Stomach (tissue), 9 donors: Measurements from ENCODE around the gene SORL1. TPM values are rescaled to one million over a fixed set of nuclear protein-coding genes. Genes with fewer than 3 reads are reported as not detected.
"Not testable (repeated sequence)": the region's sequence is repeated elsewhere in the genome, so short reads cannot be mapped to it uniquely, and the experiment has no call there.

Experiments used
- DNase-seq, 2 donors: peaks; one replicate each; pipeline versions ENCODE4 v3.0.0 to v3.0.0-alpha.2; 2013 to 2019
- H3K27ac ChIP-seq, 5 donors: fragments of 200-600 bp in 4 of 5; sonication (generic) in 4 of 5; one replicate each; pipeline ENCODE4 v1.5.1; 2013 to 2019; ENCODE audit warnings: mild to moderate bottlenecking in 1 of 5, moderate library complexity in 1 of 5
- H3K27me3 ChIP-seq, 3 donors: fragments of 200-600 bp; sonication (generic); one replicate each; pipeline ENCODE4 v1.5.1; 2017 to 2019; ENCODE audit warnings: mixed run types in 1 of 3
- H3K36me3 ChIP-seq, 4 donors: fragments of 200-600 bp; sonication (generic); 1 replicate in 3 of 4; 2 replicates in 1 of 4; pipeline ENCODE4 v1.5.1; 2016 to 2019
- H3K4me1 ChIP-seq, 4 donors: fragments of 200-600 bp; sonication (generic); one replicate each; pipeline ENCODE4 v1.5.1; 2016 to 2019
- H3K4me3 ChIP-seq, 4 donors: fragments of 200-600 bp; sonication (generic) in 3 of 4; one replicate each; pipeline ENCODE4 v1.5.1; 2016 to 2019; ENCODE audit warnings: mild to moderate bottlenecking in 1 of 4
- H3K9me3 ChIP-seq, 4 donors: fragments of 200-600 bp; sonication (generic); one replicate each; pipeline ENCODE4 v1.5.1; 2016 to 2019
- EP300 ChIP-seq: sonication (generic); formaldehyde crosslinking; IDR thresholded peaks from one replicate; pipeline ENCODE4 v1.6.1; 2017; ENCODE audit warnings: antibody characterized with exemption
- POLR2A ChIP-seq, 4 donors: fragments of 450-650 bp; IDR thresholded peaks; one replicate each; pipeline ENCODE4 v1.6.1; 2016; ENCODE audit warnings: antibody characterized with exemption in 4 of 4, control low read depth in 2 of 4, mild to moderate bottlenecking in 1 of 4, moderate library complexity in 1 of 4
- POLR2AphosphoS5 ChIP-seq, 3 donors: sonication (generic); formaldehyde crosslinking; IDR thresholded peaks; one replicate each; pipeline ENCODE4 v1.6.1; 2016; ENCODE audit warnings: antibody characterized with exemption in 3 of 3
- WGBS, 5 donors: extraction: QIAGEN DNeasy Blood & Tissue Kit in 3 of 5; methylation state at CpG; one replicate each; pipeline versions ENCODE4 v1.1.5 to v1.1.7; 2013 to 2018; 5-methylcytosine and 5-hydroxymethylcytosine counted together
- intact Hi-C: fragments of 100-400 bp; cut with DNase I; formaldehyde crosslinking; loops from one replicate; pipeline ENCODE4 v1.15.1; 2023; ENCODE audit warnings: low total_unique reads
- polyA plus RNA-seq, 3 donors: library from polyadenylated mRNA; stranded (reverse); fragments of 200-250 nt; gene quantifications; one replicate each; pipeline ENCODE4 v1.2.3, GENCODE V29; 2013
- total RNA-seq, 5 donors: library from RNA; depleted of rRNA; stranded (reverse); fragments of >200 nt; gene quantifications; one replicate each; pipeline versions ENCODE4 v1.1.0 to v1.2.3, GENCODE V29; 2014 to 2016
- TF ChIP-seq, protein P1 (sequence below), 7 experiments: fragments of 450-650 bp in 4 of 7; fragments of 200-600 bp in 3 of 7; sonication (generic) in 3 of 7; IDR thresholded peaks; one replicate each; pipeline ENCODE4 v1.5.1; 2016 to 2019; ENCODE audit warnings: antibody characterized with exemption in 7 of 7, control low read depth in 2 of 7, mild to moderate bottlenecking in 1 of 7
- donor health status: healthy with polysubstance abuse.
- donor health status: Bipolar disorder and iron deficiency.
- donor health status: healthy.

The SORL1 gene
- total and polyA plus RNA-seq, 8 donors: 0.76 to 161 (median 18.2) TPM

DNA sequence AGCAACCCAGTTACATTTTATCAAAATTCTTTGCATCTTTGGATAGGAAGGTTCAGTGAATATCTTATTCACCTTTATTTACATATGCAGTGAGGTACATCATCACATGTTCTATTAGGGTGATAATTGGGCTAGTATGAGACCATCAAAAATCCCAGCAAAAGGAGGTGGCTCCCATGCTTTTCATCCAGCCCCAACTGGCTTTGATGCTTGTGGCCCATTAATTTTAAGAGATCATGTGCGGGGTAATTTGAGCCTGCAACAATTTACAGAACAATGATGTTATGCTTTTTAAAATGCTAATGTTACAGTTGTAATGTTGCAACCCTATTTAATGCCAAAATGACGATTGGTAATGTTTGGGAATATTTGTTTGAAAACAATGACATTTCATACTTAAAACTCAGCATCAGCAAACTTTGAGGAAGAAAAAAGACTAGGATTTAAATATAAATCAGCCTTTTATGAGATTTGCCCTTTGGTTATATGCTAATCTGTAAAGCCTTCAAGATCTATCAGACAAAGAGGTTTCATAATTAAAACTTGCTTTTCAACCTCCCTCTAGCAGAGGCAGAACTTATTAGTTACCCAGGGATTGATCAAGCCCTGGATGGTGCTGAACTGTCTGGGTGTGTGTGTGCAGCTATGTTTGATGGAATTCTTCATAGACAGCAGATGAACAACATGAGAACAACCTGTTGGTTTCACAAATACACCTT, 184.1 kb downstream of the SORL1 start:
- WGBS, 5 donors: 74 to 80% (median 76%) methylated on average over 2 of the region's 2 CpGs
- Histone ChIP-seq H3K36me3 (peaks cover 0 to 10% (median 5%) of the 10 kb centered on the region in 4 donors), H3K4me3 (no peak overlapping the region), H3K9me3 (no peaks in the 10 kb centered on the region), H3K27me3 (no peaks in the 10 kb centered on the region), H3K4me1 (no peaks in the 10 kb centered on the region), H3K27ac (no peak overlapping the region)
- TF ChIP-seq POLR2AphosphoS5 (IDR thresholded peaks at IDR 0.05): no peak
- no peak for TF ChIP-seq POLR2A (IDR thresholded peaks at IDR 0.05)
- TF ChIP-seq EP300: no peak
- TF ChIP-seq, protein P1, sequence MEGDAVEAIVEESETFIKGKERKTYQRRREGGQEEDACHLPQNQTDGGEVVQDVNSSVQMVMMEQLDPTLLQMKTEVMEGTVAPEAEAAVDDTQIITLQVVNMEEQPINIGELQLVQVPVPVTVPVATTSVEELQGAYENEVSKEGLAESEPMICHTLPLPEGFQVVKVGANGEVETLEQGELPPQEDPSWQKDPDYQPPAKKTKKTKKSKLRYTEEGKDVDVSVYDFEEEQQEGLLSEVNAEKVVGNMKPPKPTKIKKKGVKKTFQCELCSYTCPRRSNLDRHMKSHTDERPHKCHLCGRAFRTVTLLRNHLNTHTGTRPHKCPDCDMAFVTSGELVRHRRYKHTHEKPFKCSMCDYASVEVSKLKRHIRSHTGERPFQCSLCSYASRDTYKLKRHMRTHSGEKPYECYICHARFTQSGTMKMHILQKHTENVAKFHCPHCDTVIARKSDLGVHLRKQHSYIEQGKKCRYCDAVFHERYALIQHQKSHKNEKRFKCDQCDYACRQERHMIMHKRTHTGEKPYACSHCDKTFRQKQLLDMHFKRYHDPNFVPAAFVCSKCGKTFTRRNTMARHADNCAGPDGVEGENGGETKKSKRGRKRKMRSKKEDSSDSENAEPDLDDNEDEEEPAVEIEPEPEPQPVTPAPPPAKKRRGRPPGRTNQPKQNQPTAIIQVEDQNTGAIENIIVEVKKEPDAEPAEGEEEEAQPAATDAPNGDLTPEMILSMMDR (IDR thresholded peaks at IDR 0.05): no peak
- DNase-seq: no peak
- intact Hi-C loops: no loop called here

DNA sequence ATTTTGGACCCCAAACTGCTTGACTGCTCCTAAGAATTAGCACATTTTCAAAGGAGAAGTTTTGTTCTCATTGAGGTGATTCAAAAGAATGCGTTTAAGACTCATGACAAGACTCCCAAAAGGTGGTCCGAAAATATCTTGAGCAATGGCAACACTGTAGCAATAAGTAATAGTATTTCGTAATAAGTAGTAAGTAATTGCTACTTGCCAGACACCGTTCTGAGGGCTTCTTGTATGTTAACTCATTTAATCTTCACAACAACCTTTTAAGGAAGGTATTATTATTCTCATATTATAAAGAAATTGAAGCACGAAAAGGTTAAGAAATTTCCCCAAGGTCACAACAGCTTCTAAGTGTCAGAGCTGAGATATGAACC, 184.7 kb downstream of the SORL1 start:
- Histone ChIP-seq H3K9me3 (no peaks in the 10 kb centered on the region), H3K4me3 (no peak overlapping the region), H3K4me1 (no peaks in the 10 kb centered on the region), H3K36me3 (peaks cover 0 to 9% (median 3%) of the 10 kb centered on the region in 4 donors), H3K27ac (no peak overlapping the region), H3K27me3 (no peaks in the 10 kb centered on the region)
- WGBS, 5 donors: 85 to 93% (median 91%) methylated on average over 5 of the region's 5 CpGs
- no peak for TF ChIP-seq POLR2A (IDR thresholded peaks at IDR 0.05)
- TF ChIP-seq, protein P1 (IDR thresholded peaks at IDR 0.05): no peak
- TF ChIP-seq POLR2AphosphoS5 (IDR thresholded peaks at IDR 0.05): no peak
- no peak for TF ChIP-seq EP300
- intact Hi-C loops: no loop called here
- DNase-seq: no peak

DNA sequence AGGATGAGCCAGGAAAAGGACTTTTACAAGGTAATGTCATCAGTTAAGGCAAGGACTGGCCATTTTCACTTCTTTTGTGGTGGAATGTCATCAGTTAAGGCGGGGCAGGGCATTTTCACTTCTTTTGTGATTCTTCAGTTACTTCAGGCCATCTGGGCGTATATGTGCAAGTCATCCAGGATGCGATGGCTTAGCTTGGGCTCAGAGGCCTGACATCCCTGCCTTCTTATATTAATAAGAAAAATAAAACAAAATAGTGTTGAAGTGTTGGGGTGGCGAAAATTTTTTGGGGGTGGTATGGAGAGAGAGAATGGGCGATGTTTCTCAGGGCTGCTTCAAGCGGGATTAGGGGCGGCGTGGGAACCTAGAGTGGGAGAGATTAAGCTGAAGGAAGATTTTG, 185.5 kb downstream of the SORL1 start:
- WGBS, 5 donors: 93 to 97% (median 96%) methylated on average over 5 to 8 of the region's 8 CpGs
- H3K36me3 ChIP-seq, DNase-seq, H3K9me3 ChIP-seq, H3K4me1 ChIP-seq, intact Hi-C loops, H3K27ac ChIP-seq, H3K27me3 ChIP-seq, H3K4me3 ChIP-seq: not testable (repeated sequence)

DNA sequence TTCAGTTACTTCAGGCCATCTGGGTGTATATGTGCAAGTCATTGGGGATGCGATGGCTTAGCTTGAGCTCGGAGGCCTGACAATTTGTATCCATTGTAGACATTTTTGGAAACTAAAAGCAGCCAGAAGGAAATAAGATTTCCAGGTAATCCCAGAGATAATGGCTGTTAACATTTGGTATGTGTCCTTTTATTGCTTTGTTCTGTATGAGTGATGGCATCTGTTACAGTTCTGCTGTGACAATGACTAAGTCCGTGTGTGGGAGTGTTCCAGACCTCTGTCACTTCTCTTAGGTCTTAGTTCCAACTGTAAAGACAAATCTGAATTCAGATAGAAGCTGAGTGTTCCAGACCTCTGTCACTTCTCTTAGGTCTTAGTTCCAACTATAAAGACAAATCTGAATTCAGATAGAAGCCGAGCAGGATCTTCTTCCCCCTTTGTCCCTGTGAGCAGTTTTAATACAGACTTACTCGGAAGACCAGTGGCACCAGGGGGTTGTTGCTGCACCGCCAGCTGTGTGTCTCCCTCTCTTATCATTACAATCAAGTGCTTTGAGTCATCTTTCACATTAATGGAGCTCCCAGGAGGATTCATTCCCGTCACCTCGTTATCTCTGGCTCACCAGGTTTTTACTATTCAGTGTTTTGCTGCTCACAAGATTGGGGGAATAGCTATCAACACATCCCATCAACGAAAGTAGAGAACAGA, 191.5 kb downstream of the SORL1 start:
- Histone ChIP-seq H3K27ac (no peak overlapping the region), H3K4me1 (no peaks in the 10 kb centered on the region), H3K27me3 (no peaks in the 10 kb centered on the region), H3K9me3 (no peaks in the 10 kb centered on the region), H3K4me3 (no peak overlapping the region), H3K36me3 (no peaks in the 10 kb centered on the region)
- 67 to 79% (median 72%) methylated on average over 9 of the region's 9 CpGs for WGBS, 5 donors
- TF ChIP-seq POLR2AphosphoS5 (IDR thresholded peaks at IDR 0.05) (no peak), EP300 (no peak), POLR2A (IDR thresholded peaks at IDR 0.05) (no peak)
- TF ChIP-seq, protein P1 (IDR thresholded peaks at IDR 0.05): no peak
- intact Hi-C loops: no loop called here
- no peak for DNase-seq

DNA sequence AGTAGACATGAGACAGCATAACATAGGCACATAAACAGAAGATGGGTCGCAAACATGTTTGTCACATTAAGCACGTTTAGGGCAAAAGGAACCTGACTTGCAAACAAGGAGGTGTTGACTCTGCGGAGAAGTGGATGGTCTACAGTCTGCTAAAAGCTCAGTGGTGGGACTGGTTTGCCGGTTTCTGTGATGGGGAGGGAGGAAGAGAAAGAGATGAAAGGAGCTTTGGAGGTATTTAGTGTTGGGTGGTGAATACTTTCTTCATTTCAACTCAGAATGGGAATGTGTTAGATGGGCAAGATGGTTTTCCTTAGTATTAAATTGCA, 192.0 kb downstream of the SORL1 start:
- no peak overlapping the region for H3K27ac ChIP-seq
- H3K4me1 ChIP-seq: no peaks in the 10 kb centered on the region
- H3K4me3 ChIP-seq: no peak overlapping the region
- no peak for DNase-seq
- TF ChIP-seq POLR2AphosphoS5 (IDR thresholded peaks at IDR 0.05): no peak
- TF ChIP-seq POLR2A (IDR thresholded peaks at IDR 0.05): no peak
- TF ChIP-seq, protein P1 (IDR thresholded peaks at IDR 0.05): no peak
- 51 to 65% (median 60%) methylated on average over 4 of the region's 4 CpGs for WGBS, 5 donors
- no peaks in the 10 kb centered on the region for H3K27me3 ChIP-seq
- H3K9me3 ChIP-seq: no peaks in the 10 kb centered on the region
- intact Hi-C loops: no loop called here
- no peaks in the 10 kb centered on the region for H3K36me3 ChIP-seq
